PFSK-1 (cell line): ENCODE measurements around the gene CHRND.

ENCODE experiments used
- POLR2AphosphoS5 ChIP-seq: IDR thresholded peaks from 2 replicates; pipeline ENCODE4 v1.6.1; 2012; ENCODE audit warnings: low read depth, mild to moderate bottlenecking, control low read depth, low read length, moderate library complexity
- SIN3A ChIP-seq: IDR thresholded peaks from 2 replicates; pipeline ENCODE4 v1.6.1; 2012; ENCODE audit warnings: mild to moderate bottlenecking, low read length, moderate library complexity, borderline replicate concordance; ENCODE audit not compliant: insufficient read depth
- TAF1 ChIP-seq: IDR thresholded peaks from 2 replicates; pipeline ENCODE4 v1.6.1; 2012; ENCODE audit warnings: low read length, control low read depth, borderline replicate concordance; ENCODE audit not compliant: insufficient read depth

DNA sequence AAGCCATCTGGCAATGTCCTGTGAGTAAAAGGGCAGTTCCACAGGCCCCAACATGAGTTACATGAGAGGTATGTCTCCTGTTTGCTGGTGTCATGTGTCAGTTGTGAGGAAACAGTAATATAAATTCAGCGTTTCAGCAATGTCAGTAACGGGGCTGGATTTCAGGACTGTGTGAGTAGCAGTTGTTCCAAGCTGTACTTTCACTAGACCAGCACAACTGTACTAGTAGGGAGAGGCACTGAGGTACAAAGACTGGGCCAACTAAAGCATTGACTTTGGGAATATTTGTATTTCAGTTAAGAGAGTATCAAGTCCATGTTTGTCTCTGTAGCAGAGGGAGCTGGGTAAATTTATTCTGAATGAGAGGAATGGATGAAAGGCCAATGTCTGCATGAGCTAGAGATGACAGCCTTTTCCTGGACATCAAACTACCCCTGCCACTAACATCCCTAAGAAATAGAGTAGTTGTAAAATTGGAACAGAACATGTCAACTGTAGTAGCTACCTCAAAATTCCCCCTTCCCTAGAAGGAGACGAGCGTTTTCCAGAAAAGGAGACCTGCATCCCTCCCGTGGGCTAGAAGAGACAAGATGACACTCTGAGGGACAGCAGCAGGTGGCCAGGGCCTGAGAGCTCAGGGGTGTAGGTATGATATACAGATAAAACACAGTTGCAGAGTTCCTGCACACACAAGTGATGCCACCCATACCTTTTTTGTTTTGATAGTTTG, 48.9 kb downstream of the CHRND start:
- TF ChIP-seq TAF1 (no peak), SIN3A (no peak), POLR2AphosphoS5 (no peak)
